C4-2B (cell line): ENCODE results near the gene C1orf21.

Experiments used
- H3K27ac ChIP-seq: fragments of 450-650 bp; 2 replicates; pipeline ENCODE4 v1.5.1; 2017
- ZFX ChIP-seq: fragments of 450-650 bp; IDR thresholded peaks from 2 replicates; pipeline ENCODE4 v1.6.1; 2017
- TF ChIP-seq, protein P1 (sequence below): fragments of 450-650 bp; conservative IDR thresholded peaks from 2 replicates; pipeline ENCODE4 v1.5.1; 2017; ENCODE audit warnings: mild to moderate bottlenecking

Gene C1orf21

DNA sequence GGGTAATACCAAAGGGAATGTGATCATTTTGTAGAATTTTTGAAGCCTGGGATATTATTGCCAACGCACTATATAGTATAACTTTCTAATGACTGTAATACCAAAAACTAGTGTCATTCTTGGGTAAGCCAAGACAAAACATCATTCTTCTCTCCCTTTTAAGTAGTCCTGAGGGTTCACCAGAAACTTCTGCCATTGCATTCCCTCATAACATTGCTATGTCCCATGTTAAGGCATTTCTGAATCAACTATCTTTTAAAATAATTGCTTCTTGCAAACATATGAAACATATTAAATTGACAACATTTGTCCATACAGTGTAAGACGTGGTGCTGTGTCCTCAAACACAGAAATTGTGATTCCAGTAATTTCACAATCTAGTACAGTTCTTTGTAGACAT is 29.9 kb upstream of the C1orf21 start:
- H3K27ac ChIP-seq: no peak overlapping the region
- TF ChIP-seq, protein P1, sequence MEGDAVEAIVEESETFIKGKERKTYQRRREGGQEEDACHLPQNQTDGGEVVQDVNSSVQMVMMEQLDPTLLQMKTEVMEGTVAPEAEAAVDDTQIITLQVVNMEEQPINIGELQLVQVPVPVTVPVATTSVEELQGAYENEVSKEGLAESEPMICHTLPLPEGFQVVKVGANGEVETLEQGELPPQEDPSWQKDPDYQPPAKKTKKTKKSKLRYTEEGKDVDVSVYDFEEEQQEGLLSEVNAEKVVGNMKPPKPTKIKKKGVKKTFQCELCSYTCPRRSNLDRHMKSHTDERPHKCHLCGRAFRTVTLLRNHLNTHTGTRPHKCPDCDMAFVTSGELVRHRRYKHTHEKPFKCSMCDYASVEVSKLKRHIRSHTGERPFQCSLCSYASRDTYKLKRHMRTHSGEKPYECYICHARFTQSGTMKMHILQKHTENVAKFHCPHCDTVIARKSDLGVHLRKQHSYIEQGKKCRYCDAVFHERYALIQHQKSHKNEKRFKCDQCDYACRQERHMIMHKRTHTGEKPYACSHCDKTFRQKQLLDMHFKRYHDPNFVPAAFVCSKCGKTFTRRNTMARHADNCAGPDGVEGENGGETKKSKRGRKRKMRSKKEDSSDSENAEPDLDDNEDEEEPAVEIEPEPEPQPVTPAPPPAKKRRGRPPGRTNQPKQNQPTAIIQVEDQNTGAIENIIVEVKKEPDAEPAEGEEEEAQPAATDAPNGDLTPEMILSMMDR: no peak
- no peak for TF ChIP-seq ZFX

DNA sequence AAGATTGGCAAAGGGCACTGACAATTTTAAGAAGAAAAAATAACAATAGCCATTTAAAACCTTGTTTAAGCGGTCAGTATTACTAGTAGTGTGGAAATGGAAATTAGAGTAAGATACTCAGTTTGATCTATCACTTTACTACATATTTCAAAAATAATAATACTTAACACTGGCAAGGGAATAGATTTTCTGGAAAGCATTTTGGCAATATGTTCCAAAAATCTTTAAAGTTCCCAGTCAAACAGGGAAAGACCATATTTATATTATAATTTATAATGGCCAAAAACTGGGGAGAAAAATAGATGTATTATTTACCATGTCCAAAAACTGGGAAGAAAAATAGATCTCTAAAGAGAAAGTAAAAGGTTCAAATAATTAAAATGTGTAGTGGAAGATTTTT is 28.6 kb upstream of the C1orf21 start:
- no peak overlapping the region for H3K27ac ChIP-seq
- TF ChIP-seq, protein P1: no peak
- no peak for TF ChIP-seq ZFX

DNA sequence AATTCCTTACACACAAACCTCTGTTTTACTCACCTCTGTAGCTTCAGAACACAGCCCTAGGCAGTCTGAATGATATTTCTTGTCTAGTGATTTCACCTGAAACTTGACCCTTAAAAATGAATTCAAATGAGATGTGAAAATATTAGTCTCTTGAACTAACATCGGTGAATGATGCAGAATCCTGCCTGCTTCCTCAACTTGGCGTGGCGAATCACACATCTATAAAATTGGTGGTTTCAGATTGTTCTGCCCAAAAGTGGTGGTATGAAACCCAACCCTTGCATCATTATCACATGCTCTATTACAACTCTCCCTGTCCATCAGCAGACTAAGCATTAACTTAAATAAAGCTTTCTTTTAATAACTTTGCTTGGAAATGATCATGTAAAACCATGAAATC is 26.9 kb upstream of the C1orf21 start:
- no peak for TF ChIP-seq ZFX
- TF ChIP-seq, protein P1: no peak
- no peak overlapping the region for H3K27ac ChIP-seq

DNA sequence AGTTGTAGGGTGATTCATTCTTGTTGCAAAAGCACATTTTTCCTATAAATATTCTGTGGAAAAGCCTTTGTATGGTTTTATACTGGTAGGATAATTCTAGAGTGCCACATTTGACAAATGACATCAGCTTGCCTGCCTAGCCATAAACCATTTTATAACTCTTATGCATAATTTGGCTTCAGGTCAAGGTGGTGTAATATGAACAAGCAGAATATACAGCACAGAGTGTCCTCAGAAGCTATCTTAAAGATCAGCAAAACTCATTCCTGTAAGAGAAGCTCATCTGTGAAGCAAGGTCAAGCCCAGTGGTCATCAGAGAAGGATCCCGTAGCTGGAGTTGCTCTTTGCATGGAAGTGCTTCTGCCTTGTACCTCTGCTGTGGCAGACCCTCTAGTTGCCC is 24.0 kb upstream of the C1orf21 start:
- TF ChIP-seq ZFX: no peak
- TF ChIP-seq, protein P1: no peak
- H3K27ac ChIP-seq: peak overlapping the region; percentile 75

DNA sequence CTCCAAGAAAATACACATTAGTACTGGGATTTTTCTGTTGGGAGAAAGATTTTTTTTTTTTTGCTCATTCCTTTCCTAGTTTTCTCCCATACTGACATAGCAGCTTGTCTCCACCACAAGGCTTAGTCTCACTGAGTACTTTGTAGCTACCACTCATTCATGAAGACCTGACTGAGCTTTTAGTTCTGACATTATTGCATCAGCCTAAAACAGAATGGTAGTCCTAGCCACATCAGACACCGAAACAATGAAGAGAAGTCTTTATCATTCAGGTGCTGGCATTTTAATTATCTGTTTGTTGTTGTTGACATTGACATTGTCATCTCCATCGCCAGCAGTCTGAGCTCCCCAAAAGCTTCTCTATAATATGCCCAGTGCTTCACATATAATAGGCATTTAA is 21.1 kb upstream of the C1orf21 start:
- H3K27ac ChIP-seq: no peak overlapping the region
- TF ChIP-seq, protein P1: no peak
- no peak for TF ChIP-seq ZFX

DNA sequence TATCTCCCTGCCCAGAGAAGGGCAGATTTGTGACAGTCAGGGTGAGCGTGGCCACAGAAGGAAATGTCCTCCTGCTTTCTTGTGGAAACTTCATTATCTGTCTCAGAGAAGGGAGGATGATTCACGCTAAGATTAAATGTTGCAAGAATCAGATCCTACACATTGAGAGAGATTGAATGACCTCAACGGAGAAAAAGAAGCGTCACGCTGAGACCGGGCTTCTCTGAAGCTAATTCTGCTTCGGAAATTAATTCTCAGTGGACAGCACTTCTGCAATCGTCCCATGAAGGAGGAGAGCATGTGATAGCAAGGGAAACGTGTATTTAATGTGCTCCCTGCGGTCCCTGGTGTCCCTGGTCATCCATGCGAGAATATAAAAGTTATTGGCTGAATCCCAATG is 19.8 kb upstream of the C1orf21 start:
- TF ChIP-seq, protein P1: no peak
- no peak for TF ChIP-seq ZFX
- H3K27ac ChIP-seq: no peak overlapping the region; the same call in 1 of the 2 replicates

DNA sequence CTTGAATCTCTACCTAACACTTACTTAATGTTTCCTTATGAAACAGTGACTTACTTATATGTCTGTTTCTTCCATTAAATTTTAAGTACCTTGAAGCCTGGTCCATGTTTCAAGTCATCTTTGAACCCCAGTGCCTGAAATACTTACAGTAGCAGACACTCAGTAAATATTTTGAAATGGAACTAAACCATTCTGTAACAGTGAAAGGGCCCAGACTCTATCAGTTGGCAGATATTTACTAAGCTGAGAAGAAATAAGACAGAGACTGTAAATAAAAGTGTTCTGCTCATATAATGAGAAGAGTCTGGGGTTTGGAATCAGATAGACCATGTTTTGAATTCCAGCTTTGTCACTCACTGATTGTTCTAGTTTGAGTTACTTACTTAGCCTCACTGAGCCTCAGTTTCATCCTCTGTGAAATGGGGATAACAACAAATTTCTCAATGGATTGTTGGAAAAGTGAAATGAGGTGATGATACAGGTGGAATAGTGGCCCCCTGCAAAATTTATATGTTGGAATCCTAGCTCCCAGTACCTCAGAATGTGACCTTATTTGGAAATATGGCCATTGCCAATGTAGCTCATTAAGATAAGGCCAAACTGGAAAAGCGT is 19.3 kb upstream of the C1orf21 start:
- no peak overlapping the region; the same call in 1 of the 2 replicates for H3K27ac ChIP-seq
- TF ChIP-seq, protein P1: no peak
- TF ChIP-seq ZFX: no peak
